Measurements from ENCODE around the gene MME. TPM values are rescaled to one million over a fixed set of nuclear protein-coding genes. Genes with fewer than 3 reads are reported as not detected.

MME gene
- total and polyA plus RNA-seq, 2 donors (not counting 1 experiment from before 2014, with no cell fraction given), result 137 to 451 TPM

DNA sequence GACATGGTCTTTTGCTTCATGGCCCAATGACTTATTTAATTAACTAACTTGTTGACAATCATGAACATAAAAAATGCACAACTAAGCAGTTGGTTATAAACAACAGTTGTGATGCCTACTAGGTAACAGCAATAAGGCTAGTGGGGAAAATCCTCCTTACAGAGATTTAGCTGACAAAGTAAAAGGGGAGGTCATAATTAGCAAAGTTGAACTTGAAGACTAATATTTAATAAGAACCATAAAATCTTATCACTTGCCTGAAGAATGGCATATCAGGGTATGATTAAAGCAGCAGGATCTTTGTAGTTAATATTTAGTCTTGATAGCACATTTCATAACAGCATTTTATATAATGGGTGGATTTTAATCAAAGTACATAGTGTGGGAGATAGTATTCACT, 84.2 kb downstream of the MME start:
- H2AFZ ChIP-seq (ENCODE audit: low read length), result no peak overlapping the region
- no peak for DNase-seq (ENCODE audit: low read depth in 2 of 2)
- no peaks in the 10 kb centered on the region for H3K27me3 ChIP-seq (ENCODE audit: control insufficient read depth, insufficient read depth, low read length)
- no peak overlapping the region for H3K9ac ChIP-seq (ENCODE audit: insufficient read depth, low read length)
- H3K9me3 ChIP-seq (ENCODE audit: control insufficient read depth, insufficient read depth, low read depth, low read length), result no peaks in the 10 kb centered on the region
- no peak overlapping the region for H3K27ac ChIP-seq (ENCODE audit: insufficient read depth, low read length)
- H4K20me1 ChIP-seq (ENCODE audit: control insufficient read depth, extremely low read depth, insufficient read depth, low read length), result no peaks in the 10 kb centered on the region
- no peak overlapping the region for H3K4me2 ChIP-seq (ENCODE audit: extremely low read depth, insufficient read depth, low read length)
- H3K36me3 ChIP-seq (ENCODE audit: control insufficient read depth, insufficient read depth, low read length), result no peaks in the 10 kb centered on the region
- no peak overlapping the region for H3K4me3 ChIP-seq (replicated peaks in 1 of 4; ENCODE audit: control extremely low read depth in 1 of 4, insufficient read depth in 1 of 4, low read depth in 3 of 4, low read length in 4 of 4)
- TF ChIP-seq EZH2 (IDR thresholded peaks at IDR 0.05; ENCODE audit: low read length, missing control alignments), result no peak
- TF ChIP-seq, protein P1, sequence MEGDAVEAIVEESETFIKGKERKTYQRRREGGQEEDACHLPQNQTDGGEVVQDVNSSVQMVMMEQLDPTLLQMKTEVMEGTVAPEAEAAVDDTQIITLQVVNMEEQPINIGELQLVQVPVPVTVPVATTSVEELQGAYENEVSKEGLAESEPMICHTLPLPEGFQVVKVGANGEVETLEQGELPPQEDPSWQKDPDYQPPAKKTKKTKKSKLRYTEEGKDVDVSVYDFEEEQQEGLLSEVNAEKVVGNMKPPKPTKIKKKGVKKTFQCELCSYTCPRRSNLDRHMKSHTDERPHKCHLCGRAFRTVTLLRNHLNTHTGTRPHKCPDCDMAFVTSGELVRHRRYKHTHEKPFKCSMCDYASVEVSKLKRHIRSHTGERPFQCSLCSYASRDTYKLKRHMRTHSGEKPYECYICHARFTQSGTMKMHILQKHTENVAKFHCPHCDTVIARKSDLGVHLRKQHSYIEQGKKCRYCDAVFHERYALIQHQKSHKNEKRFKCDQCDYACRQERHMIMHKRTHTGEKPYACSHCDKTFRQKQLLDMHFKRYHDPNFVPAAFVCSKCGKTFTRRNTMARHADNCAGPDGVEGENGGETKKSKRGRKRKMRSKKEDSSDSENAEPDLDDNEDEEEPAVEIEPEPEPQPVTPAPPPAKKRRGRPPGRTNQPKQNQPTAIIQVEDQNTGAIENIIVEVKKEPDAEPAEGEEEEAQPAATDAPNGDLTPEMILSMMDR (conservative IDR thresholded peaks at IDR 0.05 in 1 of 2, IDR thresholded peaks at IDR 0.05 in 1 of 2; ENCODE audit: low read depth in 1 of 2, low read length in 2 of 2), result no peak
- H3K79me2 ChIP-seq (ENCODE audit: control insufficient read depth, insufficient read depth, low read length), result no peaks in the 10 kb centered on the region
- H3K4me1 ChIP-seq (ENCODE audit: control insufficient read depth, extremely low read depth, insufficient read depth, low read length), result no peaks in the 10 kb centered on the region

DNA sequence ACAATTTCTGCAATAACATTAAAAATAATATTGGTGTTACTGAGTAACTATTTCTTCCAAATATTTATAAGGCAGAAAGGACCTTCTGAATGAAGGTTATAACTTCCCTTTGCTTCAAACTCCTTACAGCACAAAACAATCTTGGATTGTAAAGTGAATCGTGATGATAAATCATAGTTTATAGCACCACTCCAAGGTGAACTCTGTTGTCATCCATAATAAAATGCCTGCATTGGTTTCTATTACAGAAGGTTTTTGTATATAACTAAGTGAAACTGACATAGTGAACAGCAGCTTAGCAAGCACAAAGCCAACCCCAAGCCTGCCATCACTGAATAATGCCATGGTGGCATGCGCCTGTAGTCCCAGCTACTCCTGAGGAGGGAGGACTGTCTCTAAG, 86.3 kb downstream of the MME start:
- TF ChIP-seq, protein P1 (conservative IDR thresholded peaks at IDR 0.05 in 1 of 2, IDR thresholded peaks at IDR 0.05 in 1 of 2; ENCODE audit: low read depth in 1 of 2, low read length in 2 of 2), result no peak
- no peak for TF ChIP-seq EZH2 (IDR thresholded peaks at IDR 0.05; ENCODE audit: low read length, missing control alignments)
- Histone ChIP-seq H3K27me3 (ENCODE audit: control insufficient read depth, insufficient read depth, low read length) (no peaks in the 10 kb centered on the region), H3K9ac (ENCODE audit: insufficient read depth, low read length) (no peak overlapping the region), H3K9me3 (ENCODE audit: control insufficient read depth, insufficient read depth, low read depth, low read length) (no peaks in the 10 kb centered on the region), H3K4me2 (ENCODE audit: extremely low read depth, insufficient read depth, low read length) (no peak overlapping the region), H3K4me3 (replicated peaks in 1 of 4; ENCODE audit: control extremely low read depth in 1 of 4, insufficient read depth in 1 of 4, low read depth in 3 of 4, low read length in 4 of 4) (no peak overlapping the region), H3K79me2 (ENCODE audit: control insufficient read depth, insufficient read depth, low read length) (no peaks in the 10 kb centered on the region), H3K4me1 (ENCODE audit: control insufficient read depth, extremely low read depth, insufficient read depth, low read length) (no peaks in the 10 kb centered on the region), H3K36me3 (ENCODE audit: control insufficient read depth, insufficient read depth, low read length) (no peaks in the 10 kb centered on the region), H4K20me1 (ENCODE audit: control insufficient read depth, extremely low read depth, insufficient read depth, low read length) (no peaks in the 10 kb centered on the region), H3K27ac (ENCODE audit: insufficient read depth, low read length) (no peak overlapping the region), H2AFZ (ENCODE audit: low read length) (no peak overlapping the region)
- DNase-seq (ENCODE audit: low read depth in 2 of 2), result no peak

DNA sequence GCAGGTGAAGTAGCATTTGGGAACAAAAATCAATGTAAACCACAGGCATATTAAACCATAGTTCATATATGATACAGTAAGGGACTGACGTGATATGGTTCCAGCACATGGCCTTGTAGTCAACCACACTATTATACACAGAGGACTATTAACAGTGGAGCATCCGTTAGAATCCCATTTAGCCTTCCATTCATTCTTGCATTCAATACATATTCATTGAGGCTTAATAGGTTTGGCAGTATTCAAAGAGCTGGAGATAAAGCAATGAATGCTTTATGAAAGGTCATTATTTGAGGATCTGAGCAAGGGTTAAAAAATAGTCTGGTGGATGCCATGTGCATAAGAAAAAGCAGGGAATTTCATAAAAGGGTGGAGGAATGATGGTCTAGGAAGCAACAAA, 89.1 kb downstream of the MME start:
- Histone ChIP-seq H3K4me2 (ENCODE audit: extremely low read depth, insufficient read depth, low read length) (no peak overlapping the region), H3K79me2 (ENCODE audit: control insufficient read depth, insufficient read depth, low read length) (no peaks in the 10 kb centered on the region), H3K9ac (ENCODE audit: insufficient read depth, low read length) (no peak overlapping the region), H3K27ac (ENCODE audit: insufficient read depth, low read length) (no peak overlapping the region), H3K9me3 (ENCODE audit: control insufficient read depth, insufficient read depth, low read depth, low read length) (no peaks in the 10 kb centered on the region), H3K36me3 (ENCODE audit: control insufficient read depth, insufficient read depth, low read length) (no peaks in the 10 kb centered on the region), H3K27me3 (ENCODE audit: control insufficient read depth, insufficient read depth, low read length) (no peaks in the 10 kb centered on the region), H2AFZ (ENCODE audit: low read length) (no peak overlapping the region), H3K4me3 (replicated peaks in 1 of 4; ENCODE audit: control extremely low read depth in 1 of 4, insufficient read depth in 1 of 4, low read depth in 3 of 4, low read length in 4 of 4) (no peak overlapping the region), H3K4me1 (ENCODE audit: control insufficient read depth, extremely low read depth, insufficient read depth, low read length) (no peaks in the 10 kb centered on the region), H4K20me1 (ENCODE audit: control insufficient read depth, extremely low read depth, insufficient read depth, low read length) (no peaks in the 10 kb centered on the region)
- no peak for TF ChIP-seq EZH2 (IDR thresholded peaks at IDR 0.05; ENCODE audit: low read length, missing control alignments)
- TF ChIP-seq, protein P1 (conservative IDR thresholded peaks at IDR 0.05 in 1 of 2, IDR thresholded peaks at IDR 0.05 in 1 of 2; ENCODE audit: low read depth in 1 of 2, low read length in 2 of 2), result no peak
- no peak for DNase-seq (ENCODE audit: low read depth in 2 of 2)

All from fibroblast of lung (primary cell).